GM23338 (cell line): ENCODE measurements around the gene EZR.

Source experiments
- CREB1 ChIP-seq: fragments of 250-450 bp; sonication (Bioruptor Pico); IDR thresholded peaks from 2 replicates; pipeline ENCODE4 v1.5.0; 2020; ENCODE audit warnings: low read depth, mild to moderate bottlenecking, moderate library complexity
- CTCF ChIP-seq, 2 experiments: fragments of 200-600 bp in 1 of 2; sonication (generic) in 1 of 2; conservative IDR thresholded peaks; 2 replicates each; pipeline versions ENCODE4 v1.5.1 to v1.6.1; 2016 to 2017; ENCODE audit warnings: antibody characterized with exemption in 2 of 2, low read depth in 2 of 2, mild to moderate bottlenecking in 2 of 2, moderate library complexity in 1 of 2
- POLR2AphosphoS5 ChIP-seq: IDR thresholded peaks from 2 replicates; pipeline ENCODE4 v1.6.1; 2016; ENCODE audit warnings: antibody characterized with exemption, low read depth

GRCh38 chr6:158744986-158745430 is 74.2 kb downstream of the EZR start:
- TF ChIP-seq CTCF (conservative IDR thresholded peaks at IDR 0.05; ENCODE audit: low read depth in 2 of 2) (no peak), POLR2AphosphoS5 (no peak), CREB1 (CRISPR knock-in tag) (no peak)
